Erythroblast (primary cell): Measurements from ENCODE around the gene KRT74.
A peak's percentile ranks its signal among the peaks of the same experiment; 100 is the strongest.

Experiments
- DNase-seq, 2 experiments: peaks; one replicate each; lab custom pipeline; 2025; lab: John Stamatoyannopoulos, UW
- GATA1 ChIP-seq: IDR thresholded peaks from 2 replicates; pipeline ENCODE4 v1.6.1; 2011; ENCODE audit warnings: low read depth, mild to moderate bottlenecking, control low read depth, low read length, moderate library complexity
- POLR2A ChIP-seq: IDR thresholded peaks from 2 replicates; pipeline ENCODE4 v1.6.1; 2011; ENCODE audit warnings: mild to moderate bottlenecking, low read length

The KRT74 gene

GRCh38 chr12:52573306-52573705, 337 bp downstream of the KRT74 start:
- TF ChIP-seq POLR2A, result no peak
- TF ChIP-seq GATA1, result no peak
- no peak for DNase-seq

- TF ChIP-seq POLR2A (no peak), GATA1 (no peak)
- DNase-seq, result no peak
Measured at GRCh38 chr12:52570511-52570910, 3.1 kb downstream of the KRT74 start.

- DNase-seq, result no peak
- TF ChIP-seq GATA1 (no peak), POLR2A (no peak)
Measured at GRCh38 chr12:52568111-52568510, 5.5 kb downstream of the KRT74 start.

GRCh38 chr12:52566847-52567291, 6.8 kb downstream of the KRT74 start:
- TF ChIP-seq GATA1 (no peak), POLR2A (no peak)
- DNase-seq, result peak; percentile 41 to 47

GRCh38 chr12:52564582-52564981, 9.1 kb downstream of the KRT74 start:
- TF ChIP-seq GATA1 (no peak), POLR2A (no peak)
- DNase-seq, result no peak

GRCh38 chr12:52561880-52562449, 11.7 kb downstream of the KRT74 start:
- TF ChIP-seq GATA1, result no peak
- TF ChIP-seq POLR2A, result no peak
- peak in 1 of 2 experiments; percentile 4 for DNase-seq

- no peak for DNase-seq
- TF ChIP-seq POLR2A, result no peak
- TF ChIP-seq GATA1, result no peak
Measured at GRCh38 chr12:52559979-52560378, 13.7 kb downstream of the KRT74 start.

- TF ChIP-seq GATA1, result no peak
- no peak for TF ChIP-seq POLR2A
- DNase-seq, result no peak
Measured at GRCh38 chr12:52558781-52559445, 14.7 kb downstream of the KRT74 start.

- TF ChIP-seq POLR2A (no peak), GATA1 (no peak)
- no peak for DNase-seq
Measured at GRCh38 chr12:52557476-52557875, 16.2 kb downstream of the KRT74 start.

GRCh38 chr12:52555577-52555976, 18.1 kb downstream of the KRT74 start:
- no peak for DNase-seq
- TF ChIP-seq POLR2A (no peak), GATA1 (no peak)

- TF ChIP-seq GATA1 (no peak), POLR2A (no peak)
- DNase-seq, result no peak
Measured at GRCh38 chr12:52552681-52553195, 20.9 kb downstream of the KRT74 start, which contains the start of gene KRT71. TSS of gene KRT71 (minus strand) at chr12:52553145. CDS start at chr12:52553077, 68 bp downstream.

- TF ChIP-seq POLR2A (no peak), GATA1 (no peak)
- DNase-seq, result no peak
Measured at GRCh38 chr12:52552055-52552454, 21.6 kb downstream of the KRT74 start.

- TF ChIP-seq POLR2A (no peak), GATA1 (no peak)
Measured at GRCh38 chr12:52551216-52551865, 22.3 kb downstream of the KRT74 start.

GRCh38 chr12:52546126-52546525, 27.5 kb downstream of the KRT74 start:
- TF ChIP-seq POLR2A (no peak), GATA1 (no peak)
- no peak for DNase-seq

More at GRCh38 chr12:52551216-52551865, 22.3 kb downstream of the KRT74 start:
- DNase-seq, result no peak
